GM13976 (cell line): Measurements from ENCODE around the gene RNU2-63P.
"Not testable (repeated sequence)": the region's sequence is repeated elsewhere in the genome, so short reads cannot be mapped to it uniquely, and the experiment has no call there.

Experiments used
- DNase-seq: peaks from one replicate; pipeline ENCODE4 v3.0.0; 2012; ENCODE audit warnings: low spot score
- CTCF ChIP-seq: IDR thresholded peaks from 2 replicates; pipeline ENCODE4 v1.5.1; 2012; ENCODE audit warnings: borderline replicate concordance, mild to moderate bottlenecking; ENCODE audit not compliant: insufficient read depth; ENCODE audit errors: extremely low read depth, missing control alignments, control extremely low read depth
- in situ Hi-C: fragments of 300-500 bp; cut with MboI; formaldehyde crosslinking; loops from one replicate; pipeline ENCODE4 v1.12.0; 2022; ENCODE audit warnings: low sequenced_read_pairs, mixed read lengths, inconsistent platforms; ENCODE audit not compliant: unreplicated experiment

RNU2-63P gene

GRCh38 chr2:88002359-88002707 lies 14.0 kb downstream of the RNU2-63P start:
- no peak for DNase-seq
- no peak for TF ChIP-seq CTCF
- in situ Hi-C loops, result no loop called here

- in situ Hi-C loops, DNase-seq: not testable (repeated sequence)
Measured at GRCh38 chr2:88000474-88000873, 15.9 kb downstream of the RNU2-63P start.

GRCh38 chr2:87996570-87996969 lies 19.8 kb downstream of the RNU2-63P start:
- no peak for DNase-seq
- TF ChIP-seq CTCF, result no peak
- in situ Hi-C loops, result no loop called here

- DNase-seq, result no peak
- no peak for TF ChIP-seq CTCF
- in situ Hi-C loops, result no loop called here
Measured at GRCh38 chr2:87995756-87996155, 20.6 kb downstream of the RNU2-63P start.

- in situ Hi-C loops, DNase-seq: not testable (repeated sequence)
Measured at GRCh38 chr2:87994304-87994850, 22.0 kb downstream of the RNU2-63P start.

GRCh38 chr2:87992569-87992968 lies 23.8 kb downstream of the RNU2-63P start:
- DNase-seq, in situ Hi-C loops: not testable (repeated sequence)

- DNase-seq, in situ Hi-C loops: not testable (repeated sequence)
Measured at GRCh38 chr2:87987473-87987872, 28.9 kb downstream of the RNU2-63P start.

GRCh38 chr2:87985902-87986301 lies 30.4 kb downstream of the RNU2-63P start:
- in situ Hi-C loops, DNase-seq: not testable (repeated sequence)

- DNase-seq, in situ Hi-C loops: not testable (repeated sequence)
Measured at GRCh38 chr2:87981182-87981581, 35.2 kb downstream of the RNU2-63P start.

GRCh38 chr2:87972385-87972784 lies 44.0 kb downstream of the RNU2-63P start:
- DNase-seq, in situ Hi-C loops: not testable (repeated sequence)
